RPMI8226 (cell line): ENCODE data around the gene TMEM250.

ENCODE experiments used
- DNase-seq: peaks from one replicate; pipeline ENCODE4 v3.0.0-alpha.2; 2015

TMEM250 gene

GRCh38 chr9:136147038-136147889 lies 28.6 kb upstream of the TMEM250 start:
- DNase-seq: peak; percentile 44

GRCh38 chr9:136146126-136147037 lies 27.7 kb upstream of the TMEM250 start:
- no peak for DNase-seq

- DNase-seq: no peak
These were observed 26.9 kb upstream of the TMEM250 start for GRCh38 chr9:136145580-136145979.

DNA sequence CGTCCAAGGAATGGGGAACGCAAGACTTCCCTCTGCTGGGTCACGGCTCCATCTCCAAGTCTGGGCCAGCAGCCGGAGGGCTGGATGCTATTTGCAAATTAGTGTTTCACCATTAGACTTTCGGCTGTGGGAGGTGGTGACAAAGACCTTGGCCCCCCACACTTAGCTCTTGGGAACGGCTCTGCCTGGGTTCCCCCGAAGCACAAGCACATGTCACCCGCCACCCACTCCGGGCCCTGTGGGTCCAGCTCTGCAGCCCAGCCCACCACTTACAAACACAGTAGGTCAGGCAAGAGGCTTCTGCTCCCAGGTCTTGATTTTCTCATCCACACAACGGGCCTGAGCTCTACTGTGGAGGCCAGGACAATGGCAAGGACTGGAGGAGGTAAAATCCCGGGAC lies 25.8 kb upstream of the TMEM250 start:
- DNase-seq: no peak

DNA sequence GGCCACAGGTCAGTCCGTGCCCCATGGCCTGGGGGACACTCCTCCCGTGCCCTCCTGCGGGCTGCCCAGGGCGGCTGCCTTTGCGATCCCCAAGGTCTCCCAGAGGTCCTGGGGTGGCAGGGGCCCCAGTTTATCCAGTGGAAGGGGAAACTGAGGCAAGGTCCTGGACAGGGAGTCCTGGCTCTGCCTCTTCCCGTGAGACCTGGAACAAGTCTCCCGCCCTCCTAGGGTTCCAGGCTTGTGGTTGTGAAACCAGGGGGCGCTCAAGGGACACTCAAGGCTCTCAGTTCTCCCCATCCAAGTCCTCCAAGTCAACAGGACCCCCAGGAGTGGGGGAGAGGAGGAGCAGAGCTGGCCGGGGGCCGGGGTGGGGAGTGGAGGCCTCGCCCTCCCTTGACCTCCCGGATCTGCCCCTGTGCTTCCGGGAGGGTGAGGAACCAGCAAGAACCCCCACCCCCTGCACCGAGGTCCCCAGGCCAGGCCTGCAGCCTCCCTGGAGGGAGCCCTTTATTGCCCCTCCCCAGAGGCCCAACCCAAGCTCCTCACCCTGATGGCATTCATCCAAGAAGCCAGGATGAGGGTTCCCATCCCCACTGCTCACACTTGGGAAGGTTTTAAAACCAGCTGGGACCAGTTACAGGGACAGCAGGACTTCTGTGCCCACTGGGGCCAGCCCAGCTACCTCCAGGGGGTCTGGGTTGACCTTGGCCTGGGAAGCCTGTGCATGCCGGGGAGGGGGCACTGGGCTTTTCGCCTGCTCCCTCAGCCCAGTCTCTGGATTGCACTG lies 24.7 kb upstream of the TMEM250 start:
- DNase-seq: peak; percentile 58

GRCh38 chr9:136142859-136143214 lies 24.2 kb upstream of the TMEM250 start:
- no peak for DNase-seq

GRCh38 chr9:136142414-136142796 lies 23.7 kb upstream of the TMEM250 start:
- DNase-seq: no peak

DNA sequence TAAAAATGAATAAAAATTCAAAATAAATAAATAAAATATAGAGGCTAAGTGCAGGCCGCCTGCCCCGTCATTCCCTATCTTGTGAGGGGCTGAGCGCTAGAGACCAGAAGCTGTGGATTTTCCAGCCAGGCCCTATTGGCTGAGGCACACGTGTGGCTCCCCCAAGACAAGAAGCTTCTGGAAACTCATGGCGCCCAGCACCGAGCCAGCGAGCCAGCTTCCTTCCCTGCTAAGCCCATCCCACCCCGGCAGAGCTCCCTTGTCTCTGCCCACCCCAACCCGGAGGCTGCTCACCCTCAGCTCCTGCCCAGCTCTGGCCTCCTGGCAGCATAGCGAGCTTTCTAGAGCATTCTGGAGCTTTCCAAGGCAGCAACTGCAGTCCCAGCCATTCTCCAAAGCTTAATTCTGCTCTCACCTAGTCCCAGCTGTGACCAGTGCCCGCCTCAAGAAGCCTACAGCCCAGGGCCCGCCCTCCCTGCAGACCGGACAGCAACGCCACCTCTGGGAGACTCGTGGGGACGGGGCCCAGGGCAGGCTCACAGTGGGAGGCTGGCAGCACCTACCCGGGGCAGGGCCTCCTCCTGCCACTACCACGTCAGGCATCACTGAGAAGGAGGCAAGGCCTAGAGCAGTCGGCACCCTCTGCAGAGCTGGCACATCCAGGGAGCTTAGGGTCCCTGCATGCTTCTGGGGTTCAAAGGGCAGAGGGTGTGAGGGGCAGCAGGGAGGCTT lies 23.2 kb upstream of the TMEM250 start:
- no peak for DNase-seq

DNA sequence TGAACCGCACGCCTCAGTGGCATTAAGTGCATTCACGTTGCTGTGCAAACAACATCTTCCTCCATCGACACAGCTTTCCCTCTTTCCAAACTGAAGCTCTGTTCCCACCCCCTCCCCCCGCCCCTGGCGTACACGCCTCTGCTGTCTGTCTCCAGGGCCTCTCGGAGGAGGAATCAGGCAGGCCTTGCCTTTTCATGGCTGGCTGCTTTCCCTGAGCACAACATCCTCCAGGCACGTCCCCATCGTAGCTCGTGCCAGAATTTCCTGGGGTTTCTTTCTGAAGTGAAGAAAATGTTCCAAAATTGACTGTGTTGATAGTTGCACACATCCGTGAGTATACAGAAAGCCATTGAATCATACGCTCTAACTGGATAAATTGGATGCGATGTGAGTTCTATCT lies 22.3 kb upstream of the TMEM250 start:
- no peak for DNase-seq

- no peak for DNase-seq
These were observed 21.4 kb upstream of the TMEM250 start for GRCh38 chr9:136140046-136140445.

GRCh38 chr9:136138566-136138965 lies 19.9 kb upstream of the TMEM250 start:
- peak; percentile 76 for DNase-seq

DNA sequence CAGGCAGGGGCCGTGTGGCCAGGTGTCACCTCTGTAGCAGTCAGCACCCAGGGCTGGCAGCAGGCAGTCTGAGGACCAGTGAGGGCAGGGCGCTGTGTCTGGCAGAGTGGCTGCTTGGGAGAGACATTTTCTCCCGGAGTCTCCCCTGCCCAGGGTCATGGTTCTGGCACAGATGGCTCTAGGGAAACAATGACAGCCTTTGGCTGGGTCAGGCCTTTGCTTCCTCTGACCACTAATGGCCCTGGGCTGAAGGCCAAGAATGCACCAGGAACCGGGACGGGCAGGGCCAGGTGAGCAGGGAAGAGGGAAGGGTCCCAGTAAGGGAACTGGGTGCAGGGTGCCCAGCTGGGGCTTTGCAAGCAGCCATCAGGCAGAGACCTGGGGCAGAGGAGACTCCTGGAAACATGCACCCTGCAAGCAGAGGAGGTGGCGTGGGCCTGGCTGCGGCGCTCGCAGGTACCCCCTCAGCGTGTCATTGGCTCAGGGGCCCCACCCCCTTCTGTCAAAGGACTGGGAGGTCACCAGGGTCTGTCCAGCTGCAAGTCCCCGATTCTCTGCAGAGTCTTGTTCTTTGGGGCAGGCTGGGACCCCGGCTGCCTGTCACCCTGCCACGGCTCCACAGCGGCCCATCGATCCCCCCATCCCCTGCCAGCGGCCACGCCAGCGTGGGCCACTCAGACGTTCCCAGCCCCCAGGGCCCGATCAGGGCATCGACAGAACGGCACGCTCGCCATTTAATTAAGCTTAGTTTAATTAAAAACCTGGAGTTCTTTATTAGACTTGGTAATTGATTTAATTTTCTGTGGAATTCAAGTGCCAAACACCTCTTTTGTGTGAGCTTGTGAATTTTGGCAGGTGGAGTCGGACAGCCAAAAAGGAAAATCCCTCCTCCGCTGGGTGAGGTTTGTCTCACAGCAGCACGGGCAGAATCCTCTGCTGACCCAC lies 18.9 kb upstream of the TMEM250 start:
- DNase-seq: peak; percentile 66

GRCh38 chr9:136136127-136136925 lies 17.7 kb upstream of the TMEM250 start:
- no peak for DNase-seq

GRCh38 chr9:136135326-136136126 lies 16.9 kb upstream of the TMEM250 start:
- no peak for DNase-seq

DNA sequence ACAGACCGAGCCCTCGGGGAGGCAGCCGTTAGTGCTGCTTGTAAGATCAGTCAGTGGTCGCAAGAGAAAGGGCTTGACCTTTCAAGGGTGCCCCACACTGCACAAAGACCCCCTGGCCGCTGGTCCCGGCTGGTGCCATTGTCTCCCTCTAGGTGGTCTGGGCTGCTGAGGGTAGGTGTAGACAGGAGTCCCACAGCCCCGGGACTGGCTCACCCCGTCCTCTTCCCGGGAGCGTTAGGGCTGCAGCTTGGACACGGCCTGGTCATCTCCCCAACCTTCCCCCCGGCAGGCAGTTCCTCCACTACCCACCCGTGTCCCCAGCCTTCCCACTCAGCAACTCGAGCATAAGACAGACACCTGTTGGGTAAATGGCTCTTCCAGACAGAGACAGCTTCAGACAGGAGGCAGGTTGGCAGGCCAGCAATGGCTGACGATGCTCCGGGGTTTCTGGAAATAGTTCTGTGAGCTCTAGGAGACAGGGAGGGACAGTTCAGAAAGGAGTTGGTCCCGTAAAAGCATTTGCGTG lies 15.3 kb upstream of the TMEM250 start:
- no peak for DNase-seq

DNA sequence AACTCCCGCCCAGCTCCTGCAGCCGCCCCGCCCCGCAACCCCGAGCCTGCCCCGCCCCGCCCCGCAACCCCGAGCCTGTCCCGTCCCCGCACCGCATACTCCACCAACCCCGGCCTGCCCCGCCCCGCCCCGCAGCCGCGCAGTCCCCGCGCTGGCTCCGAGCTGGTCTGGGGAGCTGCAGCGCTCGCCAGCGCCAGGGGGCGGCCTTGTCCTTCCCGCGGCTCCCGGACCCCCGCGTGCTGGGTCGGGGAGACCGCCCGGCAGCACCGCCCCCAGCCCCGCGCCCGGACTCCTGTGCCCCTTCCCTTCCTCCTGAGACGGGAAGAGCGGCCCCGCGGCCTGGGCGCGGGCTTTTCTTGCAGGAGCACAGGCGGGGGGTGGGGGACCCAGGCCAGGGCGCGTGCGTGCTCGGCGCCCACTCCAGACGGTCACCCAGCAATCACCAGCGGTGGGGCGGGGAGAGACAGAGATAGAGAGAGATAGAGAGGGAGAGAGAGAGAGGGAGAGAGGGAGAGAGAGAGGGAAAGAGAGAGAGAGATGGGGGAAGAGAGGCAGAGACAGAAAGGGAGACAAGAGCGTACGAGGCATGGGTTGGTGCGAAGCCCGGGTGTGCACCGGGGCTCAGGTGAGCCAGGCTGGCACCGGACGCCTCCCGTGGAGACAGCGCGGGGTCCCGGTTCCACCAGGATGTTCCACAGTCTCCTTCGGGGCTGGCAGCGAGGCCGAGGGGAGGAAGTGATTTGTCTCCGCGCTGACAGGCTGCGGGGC lies 14.7 kb upstream of the TMEM250 start:
- peak; percentile 66 for DNase-seq

DNA sequence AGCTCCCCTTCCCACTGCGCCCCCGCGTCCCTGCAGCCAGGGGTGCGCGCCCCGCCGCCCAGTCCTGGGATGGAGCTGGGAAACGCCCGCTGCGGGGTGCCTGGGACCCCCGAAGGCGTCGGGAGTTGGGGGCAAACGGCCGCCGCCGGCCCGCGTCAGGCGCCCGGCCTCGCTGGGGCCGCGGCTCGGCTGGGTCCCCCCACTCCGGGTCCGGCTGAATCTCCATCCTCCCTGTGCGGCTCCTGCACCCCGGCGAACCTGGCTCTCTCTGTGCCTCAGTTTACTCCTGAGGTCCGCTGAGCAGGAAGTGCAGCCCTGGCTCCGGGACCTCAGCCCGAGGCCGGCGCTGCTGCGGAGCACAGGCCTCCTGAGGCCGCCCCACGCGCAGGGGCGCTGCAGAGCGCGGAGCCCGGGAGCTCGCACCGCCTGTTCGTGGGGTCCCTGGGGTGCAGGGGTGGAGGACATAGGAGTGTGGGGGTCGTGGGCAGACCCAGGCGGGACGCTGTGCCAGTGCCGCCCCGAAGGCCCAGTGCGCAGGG lies 13.9 kb upstream of the TMEM250 start:
- DNase-seq: no peak
